Neural cell (in vitro differentiated cells): ENCODE results near the gene TMEM219. TPM values are rescaled to one million over a fixed set of nuclear protein-coding genes. Genes with fewer than 3 reads are reported as not detected.

Source experiments
- H2AFZ ChIP-seq: fragments of 200-600, 300-800 bp; sonication (generic), shearing (Covaris generic); 2 replicates; pipeline ENCODE4 v1.6.0; 2014; ENCODE audit warnings: low read depth, mild to moderate bottlenecking, antibody characterized with exemption, low read length, moderate library complexity
- H3F3A ChIP-seq: fragments of 200-600 bp; shearing (Covaris generic); 2 replicates; pipeline ENCODE4 v1.6.1; 2016; ENCODE audit warnings: mild to moderate bottlenecking, moderate library complexity, mixed read lengths, antibody characterized with exemption, low read length; ENCODE audit not compliant: insufficient read depth, poor library complexity, severe bottlenecking
- H3K27ac ChIP-seq: fragments of 200-600, 300-800 bp; sonication (generic), shearing (Covaris generic); 2 replicates; pipeline ENCODE4 v1.5.1; 2014; ENCODE audit warnings: mild to moderate bottlenecking, low read length, moderate library complexity
- H3K27me3 ChIP-seq: fragments of 300-800, 200-600 bp; sonication (generic), shearing (Covaris generic); 2 replicates; pipeline ENCODE4 v1.6.0; 2014; ENCODE audit warnings: mild to moderate bottlenecking, low read depth, low read length, moderate library complexity; ENCODE audit not compliant: insufficient read depth
- H3K36me3 ChIP-seq: fragments of 300-800, 200-600 bp; sonication (generic), shearing (Covaris generic); 2 replicates; pipeline ENCODE4 v1.5.1; 2014; ENCODE audit warnings: mild to moderate bottlenecking, antibody characterized with exemption, low read length, moderate library complexity; ENCODE audit not compliant: insufficient read depth
- H3K4me2 ChIP-seq: fragments of 300-800, 200-600 bp; sonication (generic), shearing (Covaris generic); 2 replicates; pipeline ENCODE4 v1.6.0; 2014; ENCODE audit warnings: mild to moderate bottlenecking, low read length
- H3K4me3 ChIP-seq: fragments of 300-800, 200-600 bp; sonication (generic), shearing (Covaris generic); 2 replicates; pipeline ENCODE4 v1.5.1; 2014; ENCODE audit warnings: mild to moderate bottlenecking, low read length, moderate library complexity
- H3K79me2 ChIP-seq: fragments of 200-600 bp; shearing (Covaris generic); replicated peaks from 2 replicates; pipeline ENCODE4 v1.6.0; 2014; ENCODE audit warnings: mild to moderate bottlenecking, low read length, moderate library complexity; ENCODE audit not compliant: insufficient read depth
- H3K9ac ChIP-seq: fragments of 300-800, 200-600 bp; sonication (generic), shearing (Covaris generic); 2 replicates; pipeline ENCODE4 v1.6.1; 2016; ENCODE audit warnings: mild to moderate bottlenecking, low read length, mixed read lengths
- H3K9me2 ChIP-seq: fragments of 200-600 bp; shearing (Covaris generic); 2 replicates; pipeline ENCODE4 v1.6.1; 2016; ENCODE audit warnings: mild to moderate bottlenecking, low read length, mixed read lengths; ENCODE audit not compliant: insufficient read depth
- H3K9me3 ChIP-seq: fragments of 200-600, 300-800 bp; sonication (generic), shearing (Covaris generic); 2 replicates; pipeline ENCODE4 v1.6.1; 2016; ENCODE audit warnings: mild to moderate bottlenecking, mixed run types, low read length, moderate library complexity, mixed read lengths
- H4K20me1 ChIP-seq: fragments of 200-600 bp; shearing (Covaris generic); 2 replicates; pipeline ENCODE4 v1.6.1; 2016; ENCODE audit warnings: mild to moderate bottlenecking, mixed run types; ENCODE audit not compliant: insufficient read depth
- EP300 ChIP-seq: fragments of 450-650 bp; conservative IDR thresholded peaks from 2 replicates; pipeline ENCODE4 v1.6.1; 2014; ENCODE audit warnings: antibody characterized with exemption, mild to moderate bottlenecking, moderate library complexity; ENCODE audit not compliant: poor library complexity, severe bottlenecking
- EZH2 ChIP-seq: fragments of 200-600, 300-800 bp; shearing (Covaris generic), sonication (generic); IDR thresholded peaks from 2 replicates; pipeline ENCODE4 v1.6.1; 2014; ENCODE audit warnings: antibody characterized with exemption, low read length, borderline replicate concordance, mild to moderate bottlenecking; ENCODE audit not compliant: insufficient read depth, poor library complexity, severe bottlenecking
- MXI1 ChIP-seq: fragments of 450-650 bp; conservative IDR thresholded peaks from 2 replicates; pipeline ENCODE4 v1.6.1; 2014; ENCODE audit warnings: antibody characterized with exemption, mild to moderate bottlenecking; ENCODE audit not compliant: poor library complexity, severe bottlenecking
- POLR2AphosphoS5 ChIP-seq: IDR thresholded peaks from 2 replicates; pipeline ENCODE4 v1.6.1; 2012
- RAD21 ChIP-seq: fragments of 450-650 bp; conservative IDR thresholded peaks from 2 replicates; pipeline ENCODE4 v1.6.1; 2014; ENCODE audit warnings: antibody characterized with exemption, mild to moderate bottlenecking, moderate library complexity
- SMC3 ChIP-seq: fragments of 450-650 bp; conservative IDR thresholded peaks from 2 replicates; pipeline ENCODE4 v1.6.1; 2014; ENCODE audit warnings: antibody characterized with exemption, mild to moderate bottlenecking, moderate library complexity; ENCODE audit not compliant: poor library complexity
- TAF1 ChIP-seq: IDR thresholded peaks from 2 replicates; pipeline ENCODE4 v1.6.1; 2012; ENCODE audit warnings: low read depth
- polyA plus RNA-seq: library from polyadenylated mRNA; depleted of rRNA; stranded (reverse); fragments of >200 nt; gene quantifications from 2 replicates; pipeline ENCODE4 v1.2.3, GENCODE V29; 2014
- TF ChIP-seq, protein P1 (sequence below): fragments of 450-650 bp; IDR thresholded peaks from 2 replicates; pipeline ENCODE4 v1.5.1; 2014; ENCODE audit warnings: antibody characterized with exemption, mild to moderate bottlenecking, moderate library complexity; ENCODE audit not compliant: poor library complexity, severe bottlenecking
- TF ChIP-seq, protein P2 (sequence below): IDR thresholded peaks from 2 replicates; pipeline ENCODE4 v1.6.1; 2012; ENCODE audit warnings: borderline replicate concordance

Gene TMEM219
- polyA plus RNA-seq, 1 donor from 2014 or later = 154 TPM

DNA sequence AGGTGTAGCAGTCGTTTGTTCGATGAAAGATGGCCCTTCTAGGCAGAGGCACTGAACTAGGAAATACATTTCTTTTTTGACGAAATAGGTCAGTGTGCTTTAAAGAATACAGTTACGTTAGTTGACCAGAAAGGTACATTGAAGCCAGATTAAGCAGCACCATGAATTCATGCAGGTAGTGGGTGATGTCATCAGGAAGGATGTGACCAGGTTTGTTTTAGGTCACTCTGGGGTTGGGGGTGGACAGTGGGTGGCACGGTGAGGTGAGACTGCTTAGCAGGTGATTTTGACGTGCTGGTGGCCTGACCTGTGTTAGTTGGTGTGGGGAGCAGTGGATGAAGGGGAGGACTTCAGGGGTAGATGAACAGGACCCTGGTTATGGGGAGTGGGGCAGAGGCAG, 37.7 kb downstream of the TMEM219 start:
- H3K4me2 ChIP-seq = no peak overlapping the region
- no peaks in the 10 kb centered on the region for H3K36me3 ChIP-seq
- no peaks in the 10 kb centered on the region for H4K20me1 ChIP-seq
- H3K9ac ChIP-seq = no peak overlapping the region
- no peak overlapping the region for H3K4me3 ChIP-seq
- no peaks in the 10 kb centered on the region for H3F3A ChIP-seq
- H3K9me3 ChIP-seq = no peaks in the 10 kb centered on the region
- no peaks in the 10 kb centered on the region for H3K9me2 ChIP-seq
- no peaks in the 10 kb centered on the region for H3K27me3 ChIP-seq
- H3K27ac ChIP-seq = no peak overlapping the region
- no peak overlapping the region for H2AFZ ChIP-seq
- H3K79me2 ChIP-seq = peaks cover 7% of the 10 kb centered on the region
- TF ChIP-seq SMC3 (no peak), EZH2 (no peak), RAD21 (no peak), TAF1 (no peak), POLR2AphosphoS5 (no peak), EP300 (no peak), MXI1 (no peak)
- TF ChIP-seq, protein P1, sequence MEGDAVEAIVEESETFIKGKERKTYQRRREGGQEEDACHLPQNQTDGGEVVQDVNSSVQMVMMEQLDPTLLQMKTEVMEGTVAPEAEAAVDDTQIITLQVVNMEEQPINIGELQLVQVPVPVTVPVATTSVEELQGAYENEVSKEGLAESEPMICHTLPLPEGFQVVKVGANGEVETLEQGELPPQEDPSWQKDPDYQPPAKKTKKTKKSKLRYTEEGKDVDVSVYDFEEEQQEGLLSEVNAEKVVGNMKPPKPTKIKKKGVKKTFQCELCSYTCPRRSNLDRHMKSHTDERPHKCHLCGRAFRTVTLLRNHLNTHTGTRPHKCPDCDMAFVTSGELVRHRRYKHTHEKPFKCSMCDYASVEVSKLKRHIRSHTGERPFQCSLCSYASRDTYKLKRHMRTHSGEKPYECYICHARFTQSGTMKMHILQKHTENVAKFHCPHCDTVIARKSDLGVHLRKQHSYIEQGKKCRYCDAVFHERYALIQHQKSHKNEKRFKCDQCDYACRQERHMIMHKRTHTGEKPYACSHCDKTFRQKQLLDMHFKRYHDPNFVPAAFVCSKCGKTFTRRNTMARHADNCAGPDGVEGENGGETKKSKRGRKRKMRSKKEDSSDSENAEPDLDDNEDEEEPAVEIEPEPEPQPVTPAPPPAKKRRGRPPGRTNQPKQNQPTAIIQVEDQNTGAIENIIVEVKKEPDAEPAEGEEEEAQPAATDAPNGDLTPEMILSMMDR = no peak
- TF ChIP-seq, protein P2, sequence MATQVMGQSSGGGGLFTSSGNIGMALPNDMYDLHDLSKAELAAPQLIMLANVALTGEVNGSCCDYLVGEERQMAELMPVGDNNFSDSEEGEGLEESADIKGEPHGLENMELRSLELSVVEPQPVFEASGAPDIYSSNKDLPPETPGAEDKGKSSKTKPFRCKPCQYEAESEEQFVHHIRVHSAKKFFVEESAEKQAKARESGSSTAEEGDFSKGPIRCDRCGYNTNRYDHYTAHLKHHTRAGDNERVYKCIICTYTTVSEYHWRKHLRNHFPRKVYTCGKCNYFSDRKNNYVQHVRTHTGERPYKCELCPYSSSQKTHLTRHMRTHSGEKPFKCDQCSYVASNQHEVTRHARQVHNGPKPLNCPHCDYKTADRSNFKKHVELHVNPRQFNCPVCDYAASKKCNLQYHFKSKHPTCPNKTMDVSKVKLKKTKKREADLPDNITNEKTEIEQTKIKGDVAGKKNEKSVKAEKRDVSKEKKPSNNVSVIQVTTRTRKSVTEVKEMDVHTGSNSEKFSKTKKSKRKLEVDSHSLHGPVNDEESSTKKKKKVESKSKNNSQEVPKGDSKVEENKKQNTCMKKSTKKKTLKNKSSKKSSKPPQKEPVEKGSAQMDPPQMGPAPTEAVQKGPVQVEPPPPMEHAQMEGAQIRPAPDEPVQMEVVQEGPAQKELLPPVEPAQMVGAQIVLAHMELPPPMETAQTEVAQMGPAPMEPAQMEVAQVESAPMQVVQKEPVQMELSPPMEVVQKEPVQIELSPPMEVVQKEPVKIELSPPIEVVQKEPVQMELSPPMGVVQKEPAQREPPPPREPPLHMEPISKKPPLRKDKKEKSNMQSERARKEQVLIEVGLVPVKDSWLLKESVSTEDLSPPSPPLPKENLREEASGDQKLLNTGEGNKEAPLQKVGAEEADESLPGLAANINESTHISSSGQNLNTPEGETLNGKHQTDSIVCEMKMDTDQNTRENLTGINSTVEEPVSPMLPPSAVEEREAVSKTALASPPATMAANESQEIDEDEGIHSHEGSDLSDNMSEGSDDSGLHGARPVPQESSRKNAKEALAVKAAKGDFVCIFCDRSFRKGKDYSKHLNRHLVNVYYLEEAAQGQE = no peak

DNA sequence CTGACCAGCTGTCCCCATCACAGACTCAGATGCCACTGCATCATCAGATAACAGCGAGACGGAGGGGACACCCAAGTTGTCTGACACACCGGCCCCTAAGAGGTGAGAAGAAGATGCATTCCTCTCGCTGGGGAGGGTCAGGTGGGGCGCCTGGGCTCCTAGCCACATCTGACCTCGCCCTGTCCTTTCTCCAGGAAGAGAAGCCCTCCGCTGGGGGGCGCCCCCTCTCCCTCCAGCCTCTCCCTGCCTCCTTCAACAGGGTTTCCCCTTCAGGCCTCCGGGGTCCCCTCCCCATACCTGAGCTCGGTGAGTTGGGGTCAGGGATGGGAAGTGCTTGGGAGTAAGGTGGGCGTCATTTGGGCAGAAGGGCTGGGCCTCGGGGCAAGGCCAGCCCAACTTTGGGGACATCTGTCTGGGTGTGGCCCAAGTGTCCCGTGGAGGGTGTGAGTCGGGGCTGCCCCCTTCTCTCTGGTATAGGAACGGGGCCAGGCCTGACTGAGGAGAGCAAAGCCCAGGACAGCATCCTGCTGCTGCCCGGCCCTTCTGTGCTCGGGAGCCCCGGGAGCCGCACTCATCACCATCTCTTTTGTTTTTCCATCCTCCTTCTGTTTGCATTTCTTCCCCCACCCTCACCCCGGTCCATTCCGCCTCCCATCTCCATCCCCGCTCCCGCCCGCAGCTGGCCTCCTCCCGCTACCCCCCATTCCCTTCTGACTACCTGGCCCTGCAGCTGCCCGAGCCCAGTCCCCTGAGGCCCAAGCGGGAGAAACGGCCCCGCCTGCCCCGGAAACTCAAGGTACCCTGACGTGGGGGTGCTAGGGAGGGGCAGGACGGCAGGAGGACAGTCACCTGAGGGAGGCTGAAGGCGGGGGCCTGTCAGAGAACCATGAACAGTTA, 39.1 kb downstream of the TMEM219 start:
- no peaks in the 10 kb centered on the region for H4K20me1 ChIP-seq
- H3K36me3 ChIP-seq = no peaks in the 10 kb centered on the region
- no peak overlapping the region for H3K27ac ChIP-seq
- H3K9me2 ChIP-seq = no peaks in the 10 kb centered on the region
- no peaks in the 10 kb centered on the region for H3F3A ChIP-seq
- TF ChIP-seq EP300 (no peak), EZH2 (no peak), RAD21 (no peak)
- TF ChIP-seq, protein P2 = no peak
- H3K79me2 ChIP-seq = peaks cover 7% of the 10 kb centered on the region
- H3K4me2 ChIP-seq = no peak overlapping the region
- H2AFZ ChIP-seq = no peak overlapping the region
- H3K9me3 ChIP-seq = no peaks in the 10 kb centered on the region
- no peak overlapping the region for H3K9ac ChIP-seq
- H3K4me3 ChIP-seq = no peak overlapping the region
- H3K27me3 ChIP-seq = no peaks in the 10 kb centered on the region
